DOHH2 (cell line): Measurements from ENCODE around the gene RNGTT.

ENCODE experiments used
- EZH2phosphoT487 ChIP-seq: fragments of 200-600 bp; sonication (generic); IDR thresholded peaks from 2 replicates; pipeline ENCODE4 v1.6.1; 2017; ENCODE audit warnings: borderline replicate concordance, mild to moderate bottlenecking, antibody characterized with exemption, low read length, moderate library complexity, mixed read lengths
- TF ChIP-seq, protein P1 (sequence below): fragments of 200-600 bp; sonication (generic); IDR thresholded peaks from one replicate; pipeline ENCODE4 v1.5.1; 2014; ENCODE audit warnings: antibody characterized with exemption, mild to moderate bottlenecking, low read depth, low read length; ENCODE audit not compliant: poor library complexity, severe bottlenecking

GRCh38 chr6:88611721-88612120 lies 351.7 kb downstream of the RNGTT start:
- TF ChIP-seq, protein P1, sequence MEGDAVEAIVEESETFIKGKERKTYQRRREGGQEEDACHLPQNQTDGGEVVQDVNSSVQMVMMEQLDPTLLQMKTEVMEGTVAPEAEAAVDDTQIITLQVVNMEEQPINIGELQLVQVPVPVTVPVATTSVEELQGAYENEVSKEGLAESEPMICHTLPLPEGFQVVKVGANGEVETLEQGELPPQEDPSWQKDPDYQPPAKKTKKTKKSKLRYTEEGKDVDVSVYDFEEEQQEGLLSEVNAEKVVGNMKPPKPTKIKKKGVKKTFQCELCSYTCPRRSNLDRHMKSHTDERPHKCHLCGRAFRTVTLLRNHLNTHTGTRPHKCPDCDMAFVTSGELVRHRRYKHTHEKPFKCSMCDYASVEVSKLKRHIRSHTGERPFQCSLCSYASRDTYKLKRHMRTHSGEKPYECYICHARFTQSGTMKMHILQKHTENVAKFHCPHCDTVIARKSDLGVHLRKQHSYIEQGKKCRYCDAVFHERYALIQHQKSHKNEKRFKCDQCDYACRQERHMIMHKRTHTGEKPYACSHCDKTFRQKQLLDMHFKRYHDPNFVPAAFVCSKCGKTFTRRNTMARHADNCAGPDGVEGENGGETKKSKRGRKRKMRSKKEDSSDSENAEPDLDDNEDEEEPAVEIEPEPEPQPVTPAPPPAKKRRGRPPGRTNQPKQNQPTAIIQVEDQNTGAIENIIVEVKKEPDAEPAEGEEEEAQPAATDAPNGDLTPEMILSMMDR, result no peak
- TF ChIP-seq EZH2phosphoT487, result no peak
